Loucy (cell line): ENCODE results near the gene G0S2.

Experiments
- H2AFZ ChIP-seq: fragments of 200-600 bp; sonication (generic); 2 replicates; pipeline ENCODE4 v1.6.0; 2016; ENCODE audit warnings: antibody characterized with exemption, mild to moderate bottlenecking, low read length, moderate library complexity
- H3F3A ChIP-seq: fragments of 200-600 bp; 2 replicates; pipeline ENCODE4 v1.6.0; 2016; ENCODE audit warnings: antibody characterized with exemption, low read depth, mild to moderate bottlenecking
- H3K27me3 ChIP-seq: fragments of 200-600 bp; sonication (generic); 2 replicates; pipeline ENCODE4 v1.6.1; 2014; ENCODE audit warnings: low read length, mild to moderate bottlenecking; ENCODE audit not compliant: insufficient read depth, poor library complexity, severe bottlenecking
- H3K36me3 ChIP-seq: fragments of 200-600 bp; sonication (generic); 2 replicates; pipeline ENCODE4 v1.6.1; 2016; ENCODE audit warnings: low read length; ENCODE audit not compliant: insufficient read depth
- H3K4me1 ChIP-seq: fragments of 200-600 bp; sonication (generic); 2 replicates; pipeline ENCODE4 v1.5.1; 2014; ENCODE audit warnings: low read length, mild to moderate bottlenecking; ENCODE audit not compliant: insufficient read depth, poor library complexity, severe bottlenecking
- H3K4me2 ChIP-seq: fragments of 200-600 bp; sonication (generic); 2 replicates; pipeline ENCODE4 v1.6.0; 2014; ENCODE audit warnings: antibody characterized with exemption, low read length, low read depth, mild to moderate bottlenecking; ENCODE audit not compliant: poor library complexity, severe bottlenecking
- H3K4me3 ChIP-seq: fragments of 200-600 bp; sonication (generic); 2 replicates; pipeline ENCODE4 v1.5.1; 2014; ENCODE audit warnings: low read length, mild to moderate bottlenecking, mixed read lengths; ENCODE audit not compliant: poor library complexity, severe bottlenecking
- H3K79me2 ChIP-seq: fragments of 200-600 bp; sonication (generic); 2 replicates; pipeline ENCODE4 v1.6.1; 2014; ENCODE audit warnings: low read length; ENCODE audit not compliant: insufficient read depth
- H3K9ac ChIP-seq: fragments of 200-600 bp; sonication (generic); 2 replicates; pipeline ENCODE4 v1.6.0; 2014; ENCODE audit warnings: mild to moderate bottlenecking, low read depth, low read length, moderate library complexity; ENCODE audit not compliant: poor library complexity, severe bottlenecking
- H3K9me2 ChIP-seq: fragments of 200-600 bp; sonication (generic); replicated peaks from 2 replicates; pipeline ENCODE4 v1.6.1; 2016; ENCODE audit warnings: low read depth, low read length, mixed read lengths
- H3K9me3 ChIP-seq: fragments of 200-600 bp; sonication (generic); 2 replicates; pipeline ENCODE4 v1.6.1; 2014; ENCODE audit warnings: mild to moderate bottlenecking, antibody characterized with exemption, low read length, low read depth; ENCODE audit not compliant: insufficient read depth
- H4K20me1 ChIP-seq: fragments of 200-600 bp; sonication (generic); 2 replicates; pipeline ENCODE4 v1.6.0; 2014; ENCODE audit warnings: antibody characterized with exemption, low read length, mild to moderate bottlenecking; ENCODE audit not compliant: insufficient read depth, poor library complexity, severe bottlenecking
- EZH2phosphoT487 ChIP-seq: fragments of 200-600 bp; IDR thresholded peaks from 2 replicates; pipeline ENCODE4 v1.6.1; 2018; ENCODE audit warnings: antibody characterized with exemption, mild to moderate bottlenecking, moderate library complexity, borderline replicate concordance
- TF ChIP-seq, protein P1 (sequence below): fragments of 200-600 bp; sonication (generic); conservative IDR thresholded peaks from 2 replicates; pipeline ENCODE4 v1.5.1; 2014; ENCODE audit warnings: mild to moderate bottlenecking, antibody characterized with exemption, low read length

Gene G0S2

DNA sequence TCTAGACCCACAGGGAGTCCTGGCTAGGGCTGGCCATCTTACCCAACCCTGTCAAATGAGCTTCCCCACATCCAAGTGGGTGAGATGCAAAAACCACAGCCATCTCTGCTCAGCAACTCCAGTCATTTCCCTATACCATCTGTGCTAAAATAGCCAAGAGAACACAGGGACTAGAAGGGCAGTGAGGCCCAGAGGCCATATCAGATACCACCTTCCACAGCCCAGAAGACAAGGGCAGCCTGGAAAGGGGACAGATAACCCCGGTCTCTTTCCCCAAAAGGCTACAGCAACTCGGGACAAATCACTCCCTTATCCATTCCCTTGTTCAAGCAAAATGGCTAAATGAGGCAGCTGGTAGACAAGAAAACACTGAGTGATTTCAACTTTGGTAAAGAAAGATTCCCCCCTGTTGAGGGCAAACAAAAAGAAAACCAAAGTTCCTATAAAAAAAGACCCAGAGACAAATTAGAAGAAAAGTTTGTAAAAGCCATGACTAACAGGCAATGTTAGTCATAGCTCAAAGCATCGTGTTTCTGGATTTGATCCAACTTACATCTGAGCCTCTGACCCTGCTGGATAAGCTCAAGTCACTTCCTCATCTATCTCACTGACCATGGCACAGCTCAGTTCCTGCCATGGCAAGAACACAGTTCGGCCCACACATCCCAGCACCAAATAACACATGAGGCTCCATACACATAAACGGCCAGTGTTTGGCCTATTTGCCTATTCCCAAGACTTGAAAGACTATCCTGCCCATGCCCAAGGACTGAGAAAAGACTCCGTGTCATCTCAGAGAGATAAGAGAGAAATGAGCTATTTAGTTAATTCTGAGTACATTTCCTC lies 26.1 kb upstream of the G0S2 start:
- Histone ChIP-seq H3K36me3 (no peaks in the 10 kb centered on the region), H2AFZ (no peak overlapping the region), H3K79me2 (no peaks in the 10 kb centered on the region), H3K9me3 (no peaks in the 10 kb centered on the region), H3K4me2 (no peak overlapping the region), H3K9ac (no peak overlapping the region), H4K20me1 (no peaks in the 10 kb centered on the region), H3K4me3 (no peak overlapping the region), H3F3A (no peaks in the 10 kb centered on the region), H3K9me2 (no peaks in the 10 kb centered on the region), H3K4me1 (peaks cover 10% of the 10 kb centered on the region), H3K27me3 (no peaks in the 10 kb centered on the region)
- TF ChIP-seq, protein P1, sequence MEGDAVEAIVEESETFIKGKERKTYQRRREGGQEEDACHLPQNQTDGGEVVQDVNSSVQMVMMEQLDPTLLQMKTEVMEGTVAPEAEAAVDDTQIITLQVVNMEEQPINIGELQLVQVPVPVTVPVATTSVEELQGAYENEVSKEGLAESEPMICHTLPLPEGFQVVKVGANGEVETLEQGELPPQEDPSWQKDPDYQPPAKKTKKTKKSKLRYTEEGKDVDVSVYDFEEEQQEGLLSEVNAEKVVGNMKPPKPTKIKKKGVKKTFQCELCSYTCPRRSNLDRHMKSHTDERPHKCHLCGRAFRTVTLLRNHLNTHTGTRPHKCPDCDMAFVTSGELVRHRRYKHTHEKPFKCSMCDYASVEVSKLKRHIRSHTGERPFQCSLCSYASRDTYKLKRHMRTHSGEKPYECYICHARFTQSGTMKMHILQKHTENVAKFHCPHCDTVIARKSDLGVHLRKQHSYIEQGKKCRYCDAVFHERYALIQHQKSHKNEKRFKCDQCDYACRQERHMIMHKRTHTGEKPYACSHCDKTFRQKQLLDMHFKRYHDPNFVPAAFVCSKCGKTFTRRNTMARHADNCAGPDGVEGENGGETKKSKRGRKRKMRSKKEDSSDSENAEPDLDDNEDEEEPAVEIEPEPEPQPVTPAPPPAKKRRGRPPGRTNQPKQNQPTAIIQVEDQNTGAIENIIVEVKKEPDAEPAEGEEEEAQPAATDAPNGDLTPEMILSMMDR = no peak
- TF ChIP-seq EZH2phosphoT487 = no peak

DNA sequence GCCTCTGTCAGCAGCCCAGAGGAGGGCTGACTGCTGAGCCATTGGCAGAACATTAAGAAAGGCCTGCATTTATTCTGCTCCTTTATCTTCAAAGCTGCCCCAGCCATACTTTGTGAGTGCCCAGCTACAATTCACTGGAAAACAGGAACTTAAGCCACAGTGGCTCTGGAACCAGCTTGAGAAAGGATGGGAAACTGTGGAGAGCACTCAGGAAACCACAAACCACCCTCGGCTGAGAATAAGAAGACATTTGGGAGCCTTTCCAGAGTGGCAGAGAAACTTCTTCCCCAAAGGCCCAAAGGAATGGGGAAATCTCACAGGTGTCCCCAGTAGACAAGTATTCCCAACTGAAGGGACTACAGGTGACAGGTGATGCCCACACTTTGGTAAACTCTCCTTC lies 24.8 kb upstream of the G0S2 start:
- Histone ChIP-seq H3K4me1 (peaks cover 10% of the 10 kb centered on the region), H3K4me3 (no peak overlapping the region), H3K79me2 (no peaks in the 10 kb centered on the region)

DNA sequence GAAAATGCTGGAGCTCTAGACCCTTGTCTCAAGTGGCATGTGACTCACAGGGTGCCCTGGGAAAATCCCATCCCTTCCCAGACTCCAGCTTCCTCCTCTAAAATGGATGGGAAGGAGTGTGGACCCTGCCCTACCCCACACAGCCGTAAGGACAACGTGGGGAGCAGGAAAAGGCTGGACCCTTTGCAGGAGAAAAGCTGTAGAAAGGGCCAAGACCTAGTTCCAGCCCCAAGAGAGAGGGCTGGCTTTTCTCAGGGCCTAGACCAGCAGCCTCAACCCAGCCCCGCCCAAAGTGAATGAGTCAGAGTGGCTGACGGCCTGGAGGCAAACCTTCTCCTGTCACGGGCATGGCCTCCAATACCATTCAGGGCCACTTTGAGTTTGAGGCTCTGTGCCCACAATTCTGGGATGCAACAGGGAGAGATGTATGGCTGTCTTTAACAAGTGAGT lies 24.0 kb upstream of the G0S2 start:
- Histone ChIP-seq H3K4me1 (peaks cover 10% of the 10 kb centered on the region), H4K20me1 (no peaks in the 10 kb centered on the region), H3K79me2 (no peaks in the 10 kb centered on the region), H3K9ac (no peak overlapping the region), H3K4me3 (no peak overlapping the region), H3K4me2 (no peak overlapping the region), H3K27me3 (no peaks in the 10 kb centered on the region), H3F3A (no peaks in the 10 kb centered on the region), H3K36me3 (no peaks in the 10 kb centered on the region), H3K9me2 (no peaks in the 10 kb centered on the region), H2AFZ (no peak overlapping the region), H3K9me3 (no peaks in the 10 kb centered on the region)
- no peak for TF ChIP-seq EZH2phosphoT487
- TF ChIP-seq, protein P1 = no peak

More for the DNA sequence above, 24.8 kb upstream of the G0S2 start:
- Histone ChIP-seq H3F3A (no peaks in the 10 kb centered on the region), H4K20me1 (no peaks in the 10 kb centered on the region), H2AFZ (no peak overlapping the region), H3K9me2 (no peaks in the 10 kb centered on the region), H3K9me3 (no peaks in the 10 kb centered on the region), H3K27me3 (no peaks in the 10 kb centered on the region), H3K9ac (no peak overlapping the region), H3K36me3 (no peaks in the 10 kb centered on the region), H3K4me2 (no peak overlapping the region)
- TF ChIP-seq EZH2phosphoT487 = no peak
- TF ChIP-seq, protein P1 = no peak
